GM19351 (cell line): Measurements from ENCODE around the gene NELL1.

Experiments
- ATAC-seq: cut with Tn5 transposase; IDR thresholded peaks from one replicate; pipeline ENCODE4 v1.9.1; 2021; ENCODE audit warnings: mild to moderate bottlenecking, moderate library complexity; ENCODE audit not compliant: unreplicated experiment

NELL1 gene

GRCh38 chr11:21405422-21405821 lies 736.0 kb downstream of the NELL1 start:
- ATAC-seq, result no peak

- no peak for ATAC-seq
Observed at GRCh38 chr11:21410513-21410912, 741.1 kb downstream of the NELL1 start.

GRCh38 chr11:21411104-21411503 lies 741.7 kb downstream of the NELL1 start:
- no peak for ATAC-seq

GRCh38 chr11:21411597-21411996 lies 742.2 kb downstream of the NELL1 start:
- no peak for ATAC-seq

- no peak for ATAC-seq
Observed at GRCh38 chr11:21412652-21413383, 743.4 kb downstream of the NELL1 start.

GRCh38 chr11:21414953-21415352 lies 745.6 kb downstream of the NELL1 start:
- ATAC-seq, result no peak

- ATAC-seq, result no peak
Observed at GRCh38 chr11:21415606-21416005, 746.2 kb downstream of the NELL1 start.

GRCh38 chr11:21421711-21422329 lies 752.4 kb downstream of the NELL1 start:
- ATAC-seq, result no peak

GRCh38 chr11:21426931-21427330 lies 757.5 kb downstream of the NELL1 start:
- no peak for ATAC-seq

GRCh38 chr11:21427726-21428125 lies 758.3 kb downstream of the NELL1 start:
- ATAC-seq, result no peak

GRCh38 chr11:21428796-21429195 lies 759.4 kb downstream of the NELL1 start:
- no peak for ATAC-seq

- ATAC-seq, result no peak
Observed at GRCh38 chr11:21429401-21429800, 760.0 kb downstream of the NELL1 start.

GRCh38 chr11:21430537-21430936 lies 761.2 kb downstream of the NELL1 start:
- ATAC-seq, result no peak

GRCh38 chr11:21446939-21447590 lies 777.7 kb downstream of the NELL1 start:
- no peak for ATAC-seq

GRCh38 chr11:21447871-21448270 lies 778.5 kb downstream of the NELL1 start:
- ATAC-seq, result no peak

GRCh38 chr11:21456186-21456585 lies 786.8 kb downstream of the NELL1 start:
- ATAC-seq, result no peak

- no peak for ATAC-seq
Observed at GRCh38 chr11:21460082-21460481, 790.7 kb downstream of the NELL1 start.

- no peak for ATAC-seq
Observed at GRCh38 chr11:21461701-21462100, 792.3 kb downstream of the NELL1 start.

- no peak for ATAC-seq
Observed at GRCh38 chr11:21464601-21465193, 795.3 kb downstream of the NELL1 start.

GRCh38 chr11:21465203-21465602 lies 795.8 kb downstream of the NELL1 start:
- no peak for ATAC-seq

- no peak for ATAC-seq
Observed at GRCh38 chr11:21465920-21466319, 796.5 kb downstream of the NELL1 start.

GRCh38 chr11:21470521-21470920 lies 801.1 kb downstream of the NELL1 start:
- ATAC-seq, result no peak
